HG03066 (cell line): ENCODE results near the gene MYO3A.

Experiments used
- ATAC-seq: cut with Tn5 transposase; IDR thresholded peaks from one replicate; pipeline ENCODE4 v1.9.1; 2021; ENCODE audit warnings: low read depth; ENCODE audit not compliant: unreplicated experiment

The MYO3A gene

DNA sequence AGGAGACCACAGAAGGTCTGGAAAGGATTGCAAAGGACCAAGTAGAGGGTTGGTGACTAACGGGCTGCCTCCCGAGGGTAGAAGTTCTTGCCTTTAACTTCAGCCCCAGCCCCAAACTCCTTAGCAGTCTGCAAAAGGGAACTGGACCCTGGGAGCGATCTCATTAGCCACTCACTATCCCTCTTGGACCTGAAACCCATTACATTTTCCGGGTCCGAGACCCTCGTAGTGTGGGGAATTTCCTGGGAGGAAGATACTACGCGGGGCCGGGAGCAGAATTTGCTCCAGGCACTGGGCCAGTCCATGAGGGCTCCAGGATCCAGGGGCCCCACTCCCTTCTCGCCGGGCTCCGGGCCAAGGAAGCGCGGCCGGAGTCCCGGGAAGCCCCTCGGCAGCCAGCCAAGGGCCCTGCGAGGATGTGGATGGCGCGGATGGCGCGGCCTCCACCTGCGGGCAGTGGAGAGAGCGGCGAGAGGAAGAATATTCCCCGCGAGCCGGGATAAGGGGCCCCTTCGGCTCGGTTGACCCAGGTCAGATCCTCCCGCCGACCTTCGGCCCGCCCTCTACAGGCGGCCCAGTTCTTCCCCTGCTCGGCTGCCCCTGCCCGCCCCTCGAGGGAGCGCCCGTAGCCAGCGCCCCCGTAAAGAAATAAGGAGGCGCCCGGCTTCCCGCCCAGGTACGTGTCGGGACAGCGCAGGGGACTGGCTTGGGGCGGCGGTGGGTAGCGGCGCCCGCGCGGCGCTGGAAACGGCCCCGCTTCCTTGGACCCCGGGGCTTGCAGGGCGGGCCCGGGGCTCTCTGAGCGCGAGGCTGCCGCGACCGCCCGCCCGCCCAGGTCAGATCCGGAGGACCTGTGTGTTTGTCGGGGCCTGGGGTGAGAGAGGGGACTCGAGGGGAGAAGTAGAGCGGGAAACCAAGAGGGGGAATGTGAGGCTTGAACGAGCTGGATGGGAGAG lies at the start of gene MYO3A:
MYO3A (plus strand) TSS at position 577 of the 956 bp plus-strand sequence. CDS start 17,882 bp downstream, outside the sequence.
- no peak for ATAC-seq

- ATAC-seq: no peak
Measured at GRCh38 chr10:25888627-25889026, 45.4 kb upstream of the MYO3A start.

DNA sequence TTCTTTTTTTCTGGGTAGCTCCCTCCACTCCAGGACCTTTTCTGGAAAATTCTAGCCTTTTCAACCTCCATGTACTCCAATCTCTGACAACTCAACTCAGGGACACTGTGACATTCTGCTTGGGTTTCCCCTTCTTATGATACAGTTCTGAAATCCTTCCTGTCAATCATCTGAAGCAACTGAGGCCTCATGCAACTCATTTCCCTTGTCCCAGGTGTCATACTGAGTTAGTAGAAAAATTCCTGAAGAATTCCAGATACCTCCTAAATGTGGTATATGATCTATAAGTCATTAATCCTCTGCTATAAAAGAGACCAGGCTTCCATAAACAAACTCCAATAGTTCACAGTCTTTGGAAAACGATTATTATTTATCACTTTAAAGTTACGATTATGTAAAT lies 43.0 kb upstream of the MYO3A start:
- no peak for ATAC-seq

DNA sequence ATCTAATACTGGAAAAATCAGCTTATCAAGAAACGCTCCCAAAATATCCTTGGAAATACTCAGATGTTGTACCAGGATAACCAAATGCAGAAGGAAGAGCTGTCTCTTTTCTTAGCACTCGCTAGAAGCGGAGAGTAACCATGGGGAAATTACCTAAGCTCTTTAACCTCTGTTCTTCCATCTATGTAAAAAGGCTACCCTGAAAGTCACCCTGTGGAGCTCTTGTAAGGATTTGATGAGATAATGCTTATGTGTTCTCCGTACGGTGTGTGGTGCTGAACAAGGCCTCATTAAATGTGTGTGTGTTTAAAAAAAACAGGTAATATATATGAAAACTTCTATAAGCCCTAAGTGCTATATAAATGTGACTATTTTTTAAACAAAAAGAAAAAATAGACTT lies 38.2 kb upstream of the MYO3A start:
- ATAC-seq: no peak

DNA sequence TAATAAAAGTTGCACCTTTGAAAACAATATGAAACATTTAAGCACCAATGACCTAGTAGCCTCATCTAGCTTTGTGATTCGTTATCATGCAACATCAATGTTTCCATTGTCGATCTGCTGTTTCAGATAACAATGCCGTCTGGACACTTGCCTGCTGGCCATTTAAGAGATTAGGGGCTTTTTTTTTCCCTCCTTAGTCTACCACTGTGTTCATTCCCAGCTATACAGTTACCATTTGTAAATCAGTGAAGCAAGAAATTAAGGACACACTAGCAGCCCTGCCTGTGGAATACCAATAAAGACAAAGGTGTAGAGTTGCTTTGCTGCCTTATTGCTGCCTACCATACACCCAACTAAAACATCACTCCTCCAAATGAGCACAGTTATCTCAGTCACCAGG lies 37.6 kb upstream of the MYO3A start:
- no peak for ATAC-seq

DNA sequence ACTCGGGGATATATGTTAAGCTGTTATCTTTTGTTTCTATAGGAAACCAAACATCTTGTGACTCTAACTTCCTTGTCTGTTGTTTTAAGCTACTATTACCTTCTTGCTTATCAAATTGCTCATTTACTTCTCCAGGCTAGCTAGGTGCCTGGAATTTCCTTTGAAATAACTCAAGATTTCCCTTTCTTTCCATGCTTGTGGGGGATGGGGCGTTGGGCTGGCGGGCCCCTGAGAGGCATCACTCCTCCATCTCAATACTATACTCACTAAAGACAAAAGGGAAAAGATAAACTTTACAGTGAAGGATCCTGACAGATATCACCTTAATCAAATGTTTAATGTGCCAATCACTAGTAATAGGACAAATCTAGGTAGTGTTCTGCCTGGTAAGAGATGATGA lies 34.7 kb upstream of the MYO3A start:
- ATAC-seq: no peak

GRCh38 chr10:25901199-25901598 lies 32.8 kb upstream of the MYO3A start:
- ATAC-seq: no peak

- ATAC-seq: peak; percentile 53
Measured at GRCh38 chr10:25902002-25902401, 32.0 kb upstream of the MYO3A start.

DNA sequence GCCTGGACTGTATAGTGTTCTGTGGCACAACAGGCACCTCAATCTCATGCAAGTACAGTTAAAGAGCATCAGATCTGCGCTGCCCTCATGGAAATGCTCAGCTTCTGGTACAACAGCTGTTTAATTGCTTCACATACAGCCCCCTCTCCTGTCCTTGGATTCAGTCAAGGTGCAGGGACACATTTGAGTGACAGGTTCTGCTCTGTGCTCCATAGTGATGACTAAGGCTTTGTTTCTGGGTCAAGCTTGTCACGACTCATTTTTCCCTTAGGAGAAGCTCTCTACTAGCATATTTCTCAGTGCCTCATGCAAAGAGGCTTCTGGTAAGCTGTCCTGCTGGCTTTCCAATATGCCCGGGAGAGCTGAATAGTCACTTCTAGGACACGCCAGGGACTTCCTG lies 26.8 kb upstream of the MYO3A start:
- ATAC-seq: no peak

DNA sequence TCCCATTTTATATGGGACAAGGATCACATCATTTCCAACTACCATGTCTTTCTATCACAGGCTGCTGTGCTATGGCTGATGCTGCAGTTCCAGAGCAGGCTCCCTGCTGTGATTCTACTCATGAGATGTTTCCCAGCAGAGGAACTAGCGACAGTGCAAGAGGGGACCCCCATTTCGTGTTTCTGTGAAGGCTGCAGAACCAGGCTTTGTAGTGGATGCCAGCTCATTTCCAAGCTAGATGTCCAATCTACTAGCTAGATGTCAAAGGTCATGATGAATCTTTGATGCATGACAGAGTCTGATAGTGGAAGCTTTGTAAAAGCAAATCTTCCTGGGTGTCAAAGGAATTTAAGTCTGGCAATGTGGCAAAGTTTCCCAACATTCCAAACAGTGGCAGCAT lies 21.2 kb upstream of the MYO3A start:
- ATAC-seq: no peak

DNA sequence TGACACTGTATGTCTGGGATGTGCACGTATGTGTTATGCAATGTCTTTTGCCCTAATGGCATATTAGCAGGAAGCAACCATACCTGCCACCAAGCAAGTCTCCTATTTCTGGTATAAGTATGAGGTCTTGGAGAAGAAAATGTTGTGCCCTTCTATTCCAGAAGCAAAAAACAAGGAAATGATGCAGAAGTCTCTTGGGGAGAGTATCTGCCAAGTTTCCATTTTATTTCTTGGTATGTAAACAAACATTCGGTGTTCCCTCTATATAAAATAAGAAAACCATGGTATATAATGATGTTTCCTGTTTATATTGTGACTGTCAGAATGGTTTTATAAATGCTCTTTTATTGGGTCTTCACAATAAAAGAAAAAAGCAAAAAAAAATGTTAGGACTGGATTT lies 19.3 kb upstream of the MYO3A start:
- no peak for ATAC-seq

DNA sequence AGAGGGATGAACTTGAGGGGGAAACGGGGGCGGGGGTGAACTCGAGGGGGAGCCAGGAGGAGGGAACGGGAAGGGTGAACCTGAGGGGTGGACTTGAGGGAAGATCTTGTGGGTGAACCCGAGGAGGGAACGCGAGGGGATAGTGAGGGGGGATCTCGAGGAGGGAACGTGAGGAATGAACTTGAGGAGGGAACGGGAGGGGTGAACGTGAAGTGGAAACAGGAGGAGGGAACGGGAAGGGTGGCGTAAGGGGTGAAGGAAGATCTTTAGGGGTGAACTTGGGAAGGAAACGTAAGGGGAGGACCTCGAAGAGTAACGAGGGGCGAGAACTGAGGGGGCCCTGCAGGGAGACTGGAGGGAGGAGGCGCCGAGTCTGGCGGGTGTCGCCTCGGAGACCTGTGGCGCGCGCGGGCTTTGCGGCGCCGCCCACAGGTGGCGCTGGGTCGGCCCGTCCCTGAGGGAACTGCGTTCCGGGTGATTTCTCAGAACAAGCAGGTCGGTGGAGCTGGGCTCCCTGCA lies 651 bp downstream of the MYO3A start:
- no peak for ATAC-seq

GRCh38 chr10:25938405-25938804 lies 4.4 kb downstream of the MYO3A start:
- no peak for ATAC-seq

GRCh38 chr10:25944771-25945170 lies 10.7 kb downstream of the MYO3A start:
- no peak for ATAC-seq

GRCh38 chr10:25952857-25953256 lies 18.8 kb downstream of the MYO3A start:
- ATAC-seq: no peak

- ATAC-seq: no peak
Measured at GRCh38 chr10:25954851-25955250, 20.8 kb downstream of the MYO3A start.

- no peak for ATAC-seq
Measured at GRCh38 chr10:25959540-25960232, 25.7 kb downstream of the MYO3A start.

- ATAC-seq: no peak
Measured at GRCh38 chr10:25965584-25965983, 31.6 kb downstream of the MYO3A start.

- ATAC-seq: no peak
Measured at GRCh38 chr10:25966844-25967243, 32.8 kb downstream of the MYO3A start.

- ATAC-seq: no peak
Measured at GRCh38 chr10:25972631-25973030, 38.6 kb downstream of the MYO3A start.

- ATAC-seq: no peak
Measured at GRCh38 chr10:25974897-25975459, 40.9 kb downstream of the MYO3A start.
